GM12878 (cell line): ENCODE measurements around the gene ANKDD1B. TPM values are rescaled to one million over a fixed set of nuclear protein-coding genes. Genes with fewer than 3 reads are reported as not detected.

ENCODE experiments used
- ATAC-seq: fragments of 200-7000 bp; cut with Tn5 transposase; 3 replicates; pipeline ENCODE4 v1.9.1; 2020; ENCODE audit warnings: mild to moderate bottlenecking, moderate library complexity
- BruUV-seq: library from RNA; stranded (reverse); fragments of 400-500 nt; replicated peaks from 2 replicates; lab custom pipeline; 2021; lab: Mats Ljungman, UMichigan
- CTCF ChIA-PET: fragments of 300-600 bp; sonication (Branson Sonifier 250); formaldehyde crosslinking; extraction: SDS; loops from one replicate; lab custom pipeline; 2021; ENCODE audit warnings: inconsistent platforms; lab: Yijun Ruan, JAX
- POLR2A ChIA-PET: fragments of 350-600 bp; formaldehyde crosslinking; extraction: SDS; loops from one replicate; lab custom pipeline; 2021; ENCODE audit warnings: inconsistent platforms; lab: Charles Lee
- RAD21 ChIA-PET: fragments of 300-600 bp; sonication (Branson Sonifier 250); formaldehyde crosslinking; loops from one replicate; lab custom pipeline; 2023; ENCODE audit warnings: antibody characterized with exemption; ENCODE audit not compliant: unreplicated experiment; lab: Charles Lee
- SMC1A ChIA-PET: fragments of 300-600 bp; sonication (Branson Sonifier 250); formaldehyde crosslinking; loops from one replicate; lab custom pipeline; 2023; ENCODE audit not compliant: unreplicated experiment, uncharacterized antibody; lab: Charles Lee
- DNase-seq: peaks from one replicate; pipeline ENCODE4 v3.0.0-alpha.2; 2011; ENCODE audit warnings: low read depth, low spot score
- FAIRE-seq: peaks from 3 replicates; lab custom pipeline; 2011; peaks lifted over from hg19 to GRCh38; lab: Jason Lieb, UNC
- H2AFZ ChIP-seq: 2 replicates; pipeline ENCODE4 v1.6.0; 2011; ENCODE audit warnings: low read depth, low read length, control low read depth; ENCODE audit not compliant: control insufficient read depth
- H3K27ac ChIP-seq: 2 replicates; pipeline ENCODE4 v1.5.1; 2011; ENCODE audit warnings: control low read depth; ENCODE audit not compliant: control insufficient read depth, insufficient read depth
- H3K27me3 ChIP-seq, 2 experiments: replicated peaks in 1 of 2; 2 replicates each; pipeline versions ENCODE4 v1.6.0 to v1.6.1; 2011; ENCODE audit warnings: low read length in 1 of 2; ENCODE audit not compliant: control insufficient read depth in 2 of 2, insufficient read depth in 2 of 2
- H3K36me3 ChIP-seq, 2 experiments: 2 replicates each; pipeline ENCODE4 v1.5.1; 2011; ENCODE audit warnings: low read length in 1 of 2; ENCODE audit not compliant: control insufficient read depth in 2 of 2, insufficient read depth in 2 of 2
- H3K4me1 ChIP-seq: 2 replicates; pipeline ENCODE4 v1.6.1; 2011; ENCODE audit warnings: mild to moderate bottlenecking, low read length, moderate library complexity, mixed read lengths; ENCODE audit not compliant: control insufficient read depth, insufficient read depth
- H3K4me2 ChIP-seq: 2 replicates; pipeline ENCODE4 v1.6.0; 2011; ENCODE audit warnings: control low read depth; ENCODE audit not compliant: control insufficient read depth, insufficient read depth
- H3K4me3 ChIP-seq: fragments of 200-600 bp; sonication (generic); 2 replicates; pipeline ENCODE4 v1.5.1; 2016
- H3K79me2 ChIP-seq: 2 replicates; pipeline ENCODE4 v1.6.0; 2011; ENCODE audit warnings: low read length; ENCODE audit not compliant: control insufficient read depth, insufficient read depth
- H3K9ac ChIP-seq: 2 replicates; pipeline ENCODE4 v1.8.0; 2011; ENCODE audit warnings: low read length, control low read depth, mixed read lengths; ENCODE audit not compliant: control insufficient read depth, insufficient read depth
- H3K9me3 ChIP-seq: replicated peaks from 3 replicates; pipeline ENCODE4 v1.5.1; 2011; ENCODE audit warnings: mild to moderate bottlenecking, low read length; ENCODE audit not compliant: control insufficient read depth, insufficient read depth
- H4K20me1 ChIP-seq: 2 replicates; pipeline ENCODE4 v1.6.0; 2011; ENCODE audit not compliant: control insufficient read depth, insufficient read depth
- CEBPB ChIP-seq, 2 experiments: fragments of 150-350 bp in 1 of 2; IDR thresholded peaks; 2 replicates each; pipeline ENCODE4 v1.6.1; 2012 to 2014; ENCODE audit warnings: low read depth in 2 of 2, low read length in 2 of 2, borderline replicate concordance in 1 of 2, inconsistent platforms in 1 of 2
- HDGF ChIP-seq: fragments of 450-650 bp; IDR thresholded peaks from 2 replicates; pipeline ENCODE4 v1.6.1; 2016; ENCODE audit warnings: antibody characterized with exemption
- JUNB ChIP-seq: IDR thresholded peaks from 2 replicates; pipeline ENCODE4 v1.6.1; 2016; ENCODE audit warnings: antibody characterized with exemption, mild to moderate bottlenecking
- MEF2A ChIP-seq: IDR thresholded peaks from 2 replicates; pipeline ENCODE4 v1.6.1; 2011; ENCODE audit warnings: low read depth, mild to moderate bottlenecking, low read length, moderate library complexity; ENCODE audit not compliant: insufficient read depth
- NBN ChIP-seq: fragments of 450-650 bp; IDR thresholded peaks from 2 replicates; pipeline ENCODE4 v1.6.1; 2016
- POLR2AphosphoS2 ChIP-seq: IDR thresholded peaks from 2 replicates; pipeline ENCODE4 v1.6.1; 2011; ENCODE audit warnings: low read depth, mild to moderate bottlenecking, low read length, improper control_type of control experiment, moderate library complexity
- POLR2AphosphoS5 ChIP-seq: IDR thresholded peaks from 2 replicates; pipeline ENCODE4 v1.6.1; 2011; ENCODE audit warnings: mild to moderate bottlenecking, low read length, inconsistent platforms
- POU2F2 ChIP-seq: IDR thresholded peaks from 3 replicates; pipeline ENCODE4 v1.6.1; 2011; ENCODE audit warnings: low read depth, mild to moderate bottlenecking, low read length, borderline replicate concordance
- RFX5 ChIP-seq: IDR thresholded peaks from 2 replicates; pipeline ENCODE4 v1.6.1; 2011; ENCODE audit warnings: low read depth, low read length, improper control_type of control experiment
- RUNX3 ChIP-seq: IDR thresholded peaks from 2 replicates; pipeline ENCODE4 v1.6.1; 2012; ENCODE audit warnings: low read length, inconsistent platforms
- SUZ12 ChIP-seq: fragments of 200-600 bp; sonication (generic); IDR thresholded peaks from one replicate; pipeline ENCODE4 v1.6.1; 2018; ENCODE audit warnings: antibody characterized with exemption, mild to moderate bottlenecking; ENCODE audit not compliant: unreplicated experiment
- TCF3 ChIP-seq: IDR thresholded peaks from 2 replicates; pipeline ENCODE4 v1.6.1; 2012; ENCODE audit warnings: low read depth, mild to moderate bottlenecking, low read length, borderline replicate concordance; ENCODE audit not compliant: insufficient read depth
- ZZZ3 ChIP-seq: IDR thresholded peaks from 2 replicates; pipeline ENCODE4 v1.6.1; 2011; ENCODE audit warnings: low read depth; ENCODE audit not compliant: control insufficient read depth, insufficient read length
- WGBS: methylation state at CpG from one replicate; pipeline ENCODE4 v1.1.6; 2016; ENCODE audit warnings: low lambda C conversion rate; ENCODE audit not compliant: insufficient replicate concordance, insufficient coverage; ENCODE audit errors: missing lambda C conversion rate; 5-methylcytosine and 5-hydroxymethylcytosine counted together
- in situ Hi-C: fragments of 300-500 bp; cut with MboI; formaldehyde crosslinking; loops from 9 replicates; pipeline ENCODE4 v1.14.3; 2018; ENCODE audit warnings: mixed read lengths
- intact Hi-C: fragments of 100-400 bp; cut with micrococcal nuclease; formaldehyde crosslinking; loops from one replicate; pipeline ENCODE4 v1.14.2; 2022; ENCODE audit not compliant: unreplicated experiment
- polyA plus RNA-seq, 11 experiments: library from polyadenylated mRNA; depleted of rRNA in 4 of 11; unstranded in 6 of 11; stranded (reverse) in 5 of 11; fragments of >200 nt; fragmentation: Nextera tagmentation in 4 of 11; fragmentation: Illumina TruSeq in 1 of 11; extraction: Ambion mirVana in 4 of 11; extraction: Trizol in 1 of 11; gene quantifications; 1 replicate in 1 of 11; 2 replicates in 10 of 11; pipeline versions ENCODE4 v1.2.1 to v1.2.3, GENCODE V29; 2011 to 2016; ENCODE audit warnings: inconsistent platforms in 2 of 11, missing spikeins in 2 of 11, low read depth in 1 of 11
- total RNA-seq, 4 experiments: library from RNA; depleted of rRNA in 3 of 4; stranded (reverse); fragments of >200 nt in 3 of 4; fragmentation: Illumina TruSeq in 1 of 4; extraction: Trizol in 1 of 4; gene quantifications; 2 replicates each; pipeline versions ENCODE4 v1.2.1 to v1.2.3, GENCODE V29; 2013 to 2021
- TF ChIP-seq, protein P1 (sequence below): fragments of 450-650 bp; IDR thresholded peaks from 2 replicates; pipeline ENCODE4 v1.6.1; 2014; ENCODE audit warnings: mild to moderate bottlenecking
- TF ChIP-seq, protein P2 (sequence below), 3 experiments: IDR thresholded peaks in 2 of 3; conservative IDR thresholded peaks in 1 of 3; 2 replicates each; pipeline ENCODE4 v1.5.1; 2011; ENCODE audit warnings: low read depth in 3 of 3, low read length in 3 of 3, mild to moderate bottlenecking in 3 of 3, control low read depth in 2 of 3, moderate library complexity in 2 of 3, inconsistent platforms in 1 of 3, mixed read lengths in 1 of 3; ENCODE audit not compliant: control insufficient read depth in 2 of 3, insufficient read depth in 1 of 3; ENCODE audit errors: extremely low read depth in 1 of 3
- TF ChIP-seq, protein P3 (sequence below): IDR thresholded peaks from 2 replicates; pipeline ENCODE4 v1.6.1; 2011; ENCODE audit warnings: borderline replicate concordance, low read depth, mild to moderate bottlenecking, moderate library complexity, mixed read lengths, low read length; ENCODE audit not compliant: insufficient read depth; ENCODE audit errors: extremely low read length
- TF ChIP-seq, protein P4 (sequence below): IDR thresholded peaks from 2 replicates; pipeline ENCODE4 v1.6.1; 2012; ENCODE audit warnings: low read depth, low read length, improper control_type of control experiment

Gene ANKDD1B
- total and polyA plus RNA-seq, 10 of the 15 experiments (the other 5 are each of a cell fraction or from before 2014, with no cell fraction given), result 0.34 to 2.4 (median 0.80) TPM

DNA sequence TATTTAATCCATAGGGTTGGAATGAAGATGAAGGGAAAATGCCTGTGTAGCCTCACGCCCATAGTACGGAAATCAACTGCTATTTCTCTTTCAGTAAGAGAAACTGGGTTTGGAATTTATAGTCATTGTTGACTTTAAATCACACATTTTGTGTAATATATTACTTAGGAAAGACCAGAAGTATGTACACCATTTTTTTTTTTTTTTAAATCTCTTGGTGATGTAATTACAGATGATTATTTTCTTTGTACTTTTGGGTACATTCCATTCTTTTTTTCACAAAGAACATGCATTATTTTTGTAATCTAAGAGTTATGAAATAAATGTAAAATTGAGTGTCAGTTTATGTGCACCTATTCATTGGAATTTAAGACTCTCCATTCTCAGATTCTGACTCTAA lies 60.3 kb downstream of the ANKDD1B start (continued):
- TF ChIP-seq, protein P1, sequence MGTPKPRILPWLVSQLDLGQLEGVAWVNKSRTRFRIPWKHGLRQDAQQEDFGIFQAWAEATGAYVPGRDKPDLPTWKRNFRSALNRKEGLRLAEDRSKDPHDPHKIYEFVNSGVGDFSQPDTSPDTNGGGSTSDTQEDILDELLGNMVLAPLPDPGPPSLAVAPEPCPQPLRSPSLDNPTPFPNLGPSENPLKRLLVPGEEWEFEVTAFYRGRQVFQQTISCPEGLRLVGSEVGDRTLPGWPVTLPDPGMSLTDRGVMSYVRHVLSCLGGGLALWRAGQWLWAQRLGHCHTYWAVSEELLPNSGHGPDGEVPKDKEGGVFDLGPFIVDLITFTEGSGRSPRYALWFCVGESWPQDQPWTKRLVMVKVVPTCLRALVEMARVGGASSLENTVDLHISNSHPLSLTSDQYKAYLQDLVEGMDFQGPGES, result no peak

DNA sequence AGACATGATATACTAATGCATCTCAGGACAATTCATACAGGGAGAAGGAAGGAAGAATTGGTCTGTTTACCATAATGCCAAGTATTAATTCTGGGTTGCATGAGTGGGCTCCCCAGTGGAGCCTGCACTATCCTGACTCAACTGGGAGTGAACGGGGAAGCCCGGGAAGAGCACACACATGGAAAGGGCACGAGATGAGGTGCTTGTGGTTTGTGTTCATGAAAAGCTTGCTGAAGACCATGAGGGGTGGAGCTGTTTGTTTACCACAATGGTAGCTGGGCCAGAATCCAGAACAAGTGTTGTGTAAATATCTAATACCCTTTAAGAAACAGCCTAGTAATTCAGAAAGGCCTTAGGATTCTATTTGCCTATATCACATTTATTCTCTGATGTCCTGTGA lies 61.4 kb downstream of the ANKDD1B start:
- H3K36me3 ChIP-seq, result peaks cover 0 to 9% of the 10 kb centered on the region in 2 experiments; a peak in 2 of 4 replicates

More for the DNA sequence above, 61.4 kb downstream of the ANKDD1B start:
- RAD21 ChIA-PET, result interaction anchor here (1.1 kb wide), 1 partner anchor 97 kb away, joined by 6 read pairs; no protein-coding TSS in a partner anchor
- H3K4me2 ChIP-seq, result no peak overlapping the region
- SMC1A ChIA-PET, result no interaction called here
- intact Hi-C loops, result loop anchor here (10.0 kb wide), 1 partner anchor 628 kb away; no protein-coding TSS in a partner anchor
- TF ChIP-seq, protein P2, sequence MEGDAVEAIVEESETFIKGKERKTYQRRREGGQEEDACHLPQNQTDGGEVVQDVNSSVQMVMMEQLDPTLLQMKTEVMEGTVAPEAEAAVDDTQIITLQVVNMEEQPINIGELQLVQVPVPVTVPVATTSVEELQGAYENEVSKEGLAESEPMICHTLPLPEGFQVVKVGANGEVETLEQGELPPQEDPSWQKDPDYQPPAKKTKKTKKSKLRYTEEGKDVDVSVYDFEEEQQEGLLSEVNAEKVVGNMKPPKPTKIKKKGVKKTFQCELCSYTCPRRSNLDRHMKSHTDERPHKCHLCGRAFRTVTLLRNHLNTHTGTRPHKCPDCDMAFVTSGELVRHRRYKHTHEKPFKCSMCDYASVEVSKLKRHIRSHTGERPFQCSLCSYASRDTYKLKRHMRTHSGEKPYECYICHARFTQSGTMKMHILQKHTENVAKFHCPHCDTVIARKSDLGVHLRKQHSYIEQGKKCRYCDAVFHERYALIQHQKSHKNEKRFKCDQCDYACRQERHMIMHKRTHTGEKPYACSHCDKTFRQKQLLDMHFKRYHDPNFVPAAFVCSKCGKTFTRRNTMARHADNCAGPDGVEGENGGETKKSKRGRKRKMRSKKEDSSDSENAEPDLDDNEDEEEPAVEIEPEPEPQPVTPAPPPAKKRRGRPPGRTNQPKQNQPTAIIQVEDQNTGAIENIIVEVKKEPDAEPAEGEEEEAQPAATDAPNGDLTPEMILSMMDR (IDR thresholded peaks at IDR 0.05 in 2 of 3, conservative IDR thresholded peaks at IDR 0.05 in 1 of 3; ENCODE audit: control insufficient read depth in 2 of 3, extremely low read depth in 1 of 3, insufficient read depth in 1 of 3, low read depth in 3 of 3, low read length in 3 of 3), result no peak
- TF ChIP-seq RFX5 (no peak), POLR2AphosphoS5 (no peak), POU2F2 (no peak), RUNX3 (no peak), CEBPB (IDR thresholded peaks at IDR 0.05; ENCODE audit: borderline replicate concordance in 1 of 2, low read depth in 2 of 2, low read length in 2 of 2) (no peak), NBN (no peak), POLR2AphosphoS2 (no peak), JUNB (no peak), TCF3 (no peak), SUZ12 (no peak), HDGF (no peak), ZZZ3 (no peak), MEF2A (no peak)
- TF ChIP-seq, protein P3, sequence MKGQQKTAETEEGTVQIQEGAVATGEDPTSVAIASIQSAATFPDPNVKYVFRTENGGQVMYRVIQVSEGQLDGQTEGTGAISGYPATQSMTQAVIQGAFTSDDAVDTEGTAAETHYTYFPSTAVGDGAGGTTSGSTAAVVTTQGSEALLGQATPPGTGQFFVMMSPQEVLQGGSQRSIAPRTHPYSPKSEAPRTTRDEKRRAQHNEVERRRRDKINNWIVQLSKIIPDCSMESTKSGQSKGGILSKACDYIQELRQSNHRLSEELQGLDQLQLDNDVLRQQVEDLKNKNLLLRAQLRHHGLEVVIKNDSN, result no peak
- TF ChIP-seq, protein P4, sequence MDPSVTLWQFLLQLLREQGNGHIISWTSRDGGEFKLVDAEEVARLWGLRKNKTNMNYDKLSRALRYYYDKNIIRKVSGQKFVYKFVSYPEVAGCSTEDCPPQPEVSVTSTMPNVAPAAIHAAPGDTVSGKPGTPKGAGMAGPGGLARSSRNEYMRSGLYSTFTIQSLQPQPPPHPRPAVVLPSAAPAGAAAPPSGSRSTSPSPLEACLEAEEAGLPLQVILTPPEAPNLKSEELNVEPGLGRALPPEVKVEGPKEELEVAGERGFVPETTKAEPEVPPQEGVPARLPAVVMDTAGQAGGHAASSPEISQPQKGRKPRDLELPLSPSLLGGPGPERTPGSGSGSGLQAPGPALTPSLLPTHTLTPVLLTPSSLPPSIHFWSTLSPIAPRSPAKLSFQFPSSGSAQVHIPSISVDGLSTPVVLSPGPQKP, result no peak
- H3K4me1 ChIP-seq, result peaks cover 10% of the 10 kb centered on the region
- 99% methylated on average over 3 of the region's 3 CpGs for WGBS
- CTCF ChIA-PET, result interaction anchor here (0.8 to 1.5 kb wide), 2 partner anchors 9 to 435 kb away, joined by 3 to 7 read pairs; no protein-coding TSS in a partner anchor
- in situ Hi-C loops, result no loop called here
- H4K20me1 ChIP-seq, result 0 out of 2 replicates have a peak, but pooled peaks cover 2% of the 10 kb centered on the region
- no peaks in the 10 kb centered on the region for H3K27me3 ChIP-seq
- H3K9me3 ChIP-seq, result no peaks in the 10 kb centered on the region
- no peak overlapping the region for H3K9ac ChIP-seq
- BruUV-seq, result no TSS peak
- no peak for FAIRE-seq
- DNase-seq, result no peak
- ATAC-seq, result no peak
- no peak overlapping the region for H2AFZ ChIP-seq
- no peak overlapping the region for H3K27ac ChIP-seq
- no peaks in the 10 kb centered on the region for H3K79me2 ChIP-seq
- no peak overlapping the region for H3K4me3 ChIP-seq
- POLR2A ChIA-PET, result no interaction called here
